ENCODE data around the gene AKAP4.

Gene AKAP4

DNA sequence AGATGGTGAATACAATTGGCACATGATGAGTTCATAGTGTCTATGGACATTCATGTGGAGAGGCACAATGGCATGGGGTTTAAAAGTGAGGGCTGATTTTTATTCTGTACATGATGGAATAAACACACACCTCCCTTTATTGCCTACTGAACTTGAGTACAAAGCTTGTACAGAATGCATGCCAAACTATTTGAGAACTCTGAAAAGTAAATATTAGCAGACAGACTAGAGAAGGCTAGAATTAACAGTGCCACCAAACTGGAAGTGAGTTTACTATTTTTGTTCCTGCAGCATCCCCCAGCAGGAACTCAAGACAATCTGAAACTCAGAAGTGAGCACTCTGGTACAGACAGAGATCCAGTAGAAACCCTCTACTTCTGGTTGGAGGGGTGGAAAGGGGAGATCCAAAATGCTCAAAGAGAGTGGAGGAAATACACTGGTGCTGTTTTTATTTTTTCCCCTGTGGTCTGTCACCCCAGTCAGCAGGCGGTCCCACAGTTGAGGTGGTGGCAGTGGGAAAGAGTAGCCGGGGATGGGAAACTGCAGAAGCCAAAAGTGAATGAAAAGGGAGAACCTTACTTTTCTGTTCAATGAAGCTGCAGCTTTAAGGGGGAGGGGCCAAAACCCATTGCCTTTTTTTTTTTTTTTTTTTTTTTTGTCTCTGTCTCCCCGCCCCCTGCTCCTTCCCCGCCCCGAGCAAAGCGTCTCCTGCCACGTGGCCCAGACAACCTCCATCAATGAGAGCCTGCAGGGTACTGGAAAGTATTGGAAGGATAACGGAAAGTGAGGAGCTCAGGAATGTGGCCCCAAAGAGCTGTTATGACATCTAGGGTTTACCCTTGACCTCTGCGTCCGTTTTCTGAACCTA is 20.5 kb downstream of the AKAP4 start:
- Histone ChIP-seq H4K8ac (ENCODE audit: low read depth, low read length) (no peak overlapping the region), H3K36me3 (replicated peaks in 1 of 2; ENCODE audit: control insufficient read depth in 2 of 2, insufficient read depth in 2 of 2, low read length in 2 of 2) (no peaks in the 10 kb centered on the region), H3K4me3 (ENCODE audit: low read length in 2 of 2) (no peak overlapping the region), H2AFZ (ENCODE audit: low read length) (no peak overlapping the region), H2BK15ac (ENCODE audit: low read length) (no peak overlapping the region), H3K18ac (ENCODE audit: low read length) (no peak overlapping the region), H3K27me3 (ENCODE audit: control insufficient read depth in 3 of 3, insufficient read depth in 3 of 3, low read depth in 1 of 3, low read length in 3 of 3) (no peaks in the 10 kb centered on the region), H3K9me3 (replicated peaks in 1 of 2; ENCODE audit: control insufficient read depth in 2 of 2, insufficient read depth in 1 of 2, low read depth in 1 of 2, low read length in 2 of 2) (no peaks in the 10 kb centered on the region), H2AK5ac (ENCODE audit: low read depth, low read length) (no peak overlapping the region), H3K14ac (ENCODE audit: low read length) (no peak overlapping the region), H3K4me2 (ENCODE audit: insufficient read depth, low read length, poor library complexity, severe bottlenecking) (no peak overlapping the region), H3K4ac (ENCODE audit: low read length) (no peak overlapping the region), H3K9ac (ENCODE audit: low read depth, low read length, poor library complexity) (no peak overlapping the region), H2BK12ac (ENCODE audit: low read length) (no peak overlapping the region), H4K91ac (ENCODE audit: low read depth, low read length, poor library complexity) (no peak overlapping the region), H2BK120ac (ENCODE audit: low read depth, low read length) (no peak overlapping the region), H3K23ac (ENCODE audit: low read depth, low read length, poor library complexity) (no peak overlapping the region), H3K79me1 (ENCODE audit: low read depth, low read length) (no peaks in the 10 kb centered on the region), H3K4me1 (ENCODE audit: control insufficient read depth in 2 of 2, insufficient read depth in 1 of 2, low read depth in 1 of 2, low read length in 2 of 2) (no peaks in the 10 kb centered on the region), H3K27ac (replicated peaks; ENCODE audit: low read length) (no peak overlapping the region), H2BK5ac (ENCODE audit: low read length) (no peak overlapping the region)
- DNase-seq (ENCODE audit: low spot score): no peak
- WGBS, 2 donors (ENCODE audit: extremely low coverage in 2 of 2, insufficient read length in 2 of 2, insufficient replicate concordance in 1 of 2): no CpG with 5 or more reads among the region's 10 CpGs

DNA sequence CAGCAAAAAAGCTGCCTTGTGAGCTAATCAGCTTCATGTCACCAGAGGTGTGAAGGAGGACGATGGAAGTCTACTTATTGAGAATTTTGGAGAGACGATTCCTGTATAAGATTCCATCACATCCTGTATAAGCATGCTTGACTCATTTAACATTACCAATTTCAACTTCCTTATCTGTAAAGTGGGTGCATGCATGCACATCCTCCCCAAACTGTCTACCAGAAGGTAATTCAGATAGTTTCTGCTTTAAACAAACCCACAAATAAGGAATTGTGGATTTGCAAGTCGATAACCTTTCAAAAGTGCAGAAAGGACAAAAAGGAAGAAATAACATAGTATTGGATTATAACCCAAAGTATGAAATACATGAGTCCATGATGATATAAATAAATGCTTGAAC is 31.1 kb downstream of the AKAP4 start:
- Histone ChIP-seq H3K4me1 (ENCODE audit: control insufficient read depth in 2 of 2, insufficient read depth in 1 of 2, low read depth in 1 of 2, low read length in 2 of 2) (no peaks in the 10 kb centered on the region), H3K14ac (ENCODE audit: low read length) (no peak overlapping the region), H3K27ac (replicated peaks; ENCODE audit: low read length) (no peak overlapping the region), H2BK12ac (ENCODE audit: low read length) (no peak overlapping the region), H2BK5ac (ENCODE audit: low read length) (no peak overlapping the region), H3K4ac (ENCODE audit: low read length) (no peak overlapping the region), H2BK120ac (ENCODE audit: low read depth, low read length) (no peak overlapping the region), H2AK5ac (ENCODE audit: low read depth, low read length) (no peak overlapping the region), H3K27me3 (ENCODE audit: control insufficient read depth in 3 of 3, insufficient read depth in 3 of 3, low read depth in 1 of 3, low read length in 3 of 3) (peaks cover 0 to 3% (median 0%) of the 10 kb centered on the region in 3 experiments), H3K9me3 (replicated peaks in 1 of 2; ENCODE audit: control insufficient read depth in 2 of 2, insufficient read depth in 1 of 2, low read depth in 1 of 2, low read length in 2 of 2) (no peaks in the 10 kb centered on the region), H3K4me3 (ENCODE audit: low read length in 2 of 2) (no peak overlapping the region), H4K91ac (ENCODE audit: low read depth, low read length, poor library complexity) (no peak overlapping the region), H3K36me3 (replicated peaks in 1 of 2; ENCODE audit: control insufficient read depth in 2 of 2, insufficient read depth in 2 of 2, low read length in 2 of 2) (no peaks in the 10 kb centered on the region), H3K4me2 (ENCODE audit: insufficient read depth, low read length, poor library complexity, severe bottlenecking) (no peak overlapping the region), H3K23ac (ENCODE audit: low read depth, low read length, poor library complexity) (no peak overlapping the region), H3K9ac (ENCODE audit: low read depth, low read length, poor library complexity) (no peak overlapping the region), H3K18ac (ENCODE audit: low read length) (no peak overlapping the region), H2AFZ (ENCODE audit: low read length) (no peak overlapping the region), H3K79me1 (ENCODE audit: low read depth, low read length) (no peaks in the 10 kb centered on the region), H2BK15ac (ENCODE audit: low read length) (no peak overlapping the region), H4K8ac (ENCODE audit: low read depth, low read length) (no peak overlapping the region)
- no peak for DNase-seq (ENCODE audit: low spot score)
- WGBS, 2 donors (ENCODE audit: extremely low coverage in 2 of 2, insufficient read length in 2 of 2, insufficient replicate concordance in 1 of 2): no CpG with 5 or more reads among the region's 3 CpGs

DNA sequence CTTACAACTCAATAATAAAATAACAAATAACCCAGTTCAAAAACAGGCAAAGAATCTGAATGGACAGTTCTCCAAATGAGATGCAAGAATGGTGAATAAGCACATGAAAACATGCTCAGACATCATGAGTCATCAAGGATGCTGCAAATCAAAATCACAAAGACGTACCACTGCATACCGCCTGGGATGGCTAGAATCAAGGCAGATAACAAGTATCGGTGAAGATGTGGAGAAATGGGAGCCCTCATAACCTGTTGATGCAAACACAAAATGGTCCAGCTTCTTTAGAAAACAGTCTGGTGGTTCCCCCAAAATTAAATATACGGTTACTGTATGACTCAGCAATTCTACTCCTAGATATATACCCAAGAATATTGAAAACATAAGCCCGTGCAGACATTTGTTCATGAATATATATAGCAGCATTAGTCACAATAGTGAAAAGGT is 32.5 kb downstream of the AKAP4 start:
- H2BK12ac ChIP-seq (ENCODE audit: low read length): no peak overlapping the region
- no peak overlapping the region for H4K91ac ChIP-seq (ENCODE audit: low read depth, low read length, poor library complexity)
- H2BK15ac ChIP-seq (ENCODE audit: low read length): no peak overlapping the region
- no peak for DNase-seq (ENCODE audit: low spot score)
- H3K4ac ChIP-seq (ENCODE audit: low read length): no peak overlapping the region
- no peaks in the 10 kb centered on the region for H3K9me3 ChIP-seq (replicated peaks in 1 of 2; ENCODE audit: control insufficient read depth in 2 of 2, insufficient read depth in 1 of 2, low read depth in 1 of 2, low read length in 2 of 2)
- H3K23ac ChIP-seq (ENCODE audit: low read depth, low read length, poor library complexity): no peak overlapping the region
- no peak overlapping the region for H3K4me2 ChIP-seq (ENCODE audit: insufficient read depth, low read length, poor library complexity, severe bottlenecking)
- no peak overlapping the region for H3K9ac ChIP-seq (ENCODE audit: low read depth, low read length, poor library complexity)
- no peak overlapping the region for H4K8ac ChIP-seq (ENCODE audit: low read depth, low read length)
- H3K14ac ChIP-seq (ENCODE audit: low read length): no peak overlapping the region
- H2BK120ac ChIP-seq (ENCODE audit: low read depth, low read length): no peak overlapping the region
- H3K27ac ChIP-seq (replicated peaks; ENCODE audit: low read length): no peak overlapping the region
- H3K4me3 ChIP-seq (ENCODE audit: low read length in 2 of 2): no peak overlapping the region
- H3K27me3 ChIP-seq (ENCODE audit: control insufficient read depth in 3 of 3, insufficient read depth in 3 of 3, low read depth in 1 of 3, low read length in 3 of 3): peaks cover 0 to 3% (median 0%) of the 10 kb centered on the region in 3 experiments
- no peak overlapping the region for H3K18ac ChIP-seq (ENCODE audit: low read length)
- no peak overlapping the region for H2BK5ac ChIP-seq (ENCODE audit: low read length)
- H3K36me3 ChIP-seq (replicated peaks in 1 of 2; ENCODE audit: control insufficient read depth in 2 of 2, insufficient read depth in 2 of 2, low read length in 2 of 2): no peaks in the 10 kb centered on the region
- no peak overlapping the region for H2AFZ ChIP-seq (ENCODE audit: low read length)
- H2AK5ac ChIP-seq (ENCODE audit: low read depth, low read length): no peak overlapping the region
- no CpG with 5 or more reads among the region's 5 CpGs for WGBS, 2 donors (ENCODE audit: extremely low coverage in 2 of 2, insufficient read length in 2 of 2, insufficient replicate concordance in 1 of 2)
- no peaks in the 10 kb centered on the region for H3K4me1 ChIP-seq (ENCODE audit: control insufficient read depth in 2 of 2, insufficient read depth in 1 of 2, low read depth in 1 of 2, low read length in 2 of 2)
- H3K79me1 ChIP-seq (ENCODE audit: low read depth, low read length): no peaks in the 10 kb centered on the region

- H2BK12ac ChIP-seq (ENCODE audit: low read length): no peak overlapping the region
- H3K27ac ChIP-seq (replicated peaks; ENCODE audit: low read length): no peak overlapping the region
- H3K14ac ChIP-seq (ENCODE audit: low read length): no peak overlapping the region
- no peak overlapping the region for H2AFZ ChIP-seq (ENCODE audit: low read length)
- no peak for DNase-seq (ENCODE audit: low spot score)
- H3K4me3 ChIP-seq (ENCODE audit: low read length in 2 of 2): no peak overlapping the region
- no CpG with 5 or more reads among the region's 7 CpGs for WGBS, 2 donors (ENCODE audit: extremely low coverage in 2 of 2, insufficient read length in 2 of 2, insufficient replicate concordance in 1 of 2)
- H3K9me3 ChIP-seq (replicated peaks in 1 of 2; ENCODE audit: control insufficient read depth in 2 of 2, insufficient read depth in 1 of 2, low read depth in 1 of 2, low read length in 2 of 2): no peaks in the 10 kb centered on the region
- no peaks in the 10 kb centered on the region for H3K79me1 ChIP-seq (ENCODE audit: low read depth, low read length)
- no peak overlapping the region for H2BK120ac ChIP-seq (ENCODE audit: low read depth, low read length)
- H2AK5ac ChIP-seq (ENCODE audit: low read depth, low read length): no peak overlapping the region
- H4K8ac ChIP-seq (ENCODE audit: low read depth, low read length): no peak overlapping the region
- no peak overlapping the region for H4K91ac ChIP-seq (ENCODE audit: low read depth, low read length, poor library complexity)
- no peaks in the 10 kb centered on the region for H3K4me1 ChIP-seq (ENCODE audit: control insufficient read depth in 2 of 2, insufficient read depth in 1 of 2, low read depth in 1 of 2, low read length in 2 of 2)
- no peak overlapping the region for H2BK15ac ChIP-seq (ENCODE audit: low read length)
- no peak overlapping the region for H3K23ac ChIP-seq (ENCODE audit: low read depth, low read length, poor library complexity)
- no peak overlapping the region for H3K9ac ChIP-seq (ENCODE audit: low read depth, low read length, poor library complexity)
- H3K18ac ChIP-seq (ENCODE audit: low read length): no peak overlapping the region
- no peak overlapping the region for H3K4ac ChIP-seq (ENCODE audit: low read length)
- no peak overlapping the region for H2BK5ac ChIP-seq (ENCODE audit: low read length)
- peaks cover 0 to 3% (median 0%) of the 10 kb centered on the region in 3 experiments for H3K27me3 ChIP-seq (ENCODE audit: control insufficient read depth in 3 of 3, insufficient read depth in 3 of 3, low read depth in 1 of 3, low read length in 3 of 3)
- no peak overlapping the region for H3K4me2 ChIP-seq (ENCODE audit: insufficient read depth, low read length, poor library complexity, severe bottlenecking)
- H3K36me3 ChIP-seq (replicated peaks in 1 of 2; ENCODE audit: control insufficient read depth in 2 of 2, insufficient read depth in 2 of 2, low read length in 2 of 2): no peaks in the 10 kb centered on the region
These were observed 33.4 kb downstream of the AKAP4 start for GRCh38 chrX:50167366-50167765.
